Upper lobe of right lung (tissue), 1 donor: ENCODE data around the gene C3orf70. TPM values are rescaled to one million over a fixed set of nuclear protein-coding genes. Genes with fewer than 3 reads are reported as not detected.

Source experiments
- ATAC-seq: fragments of 200-7000 bp; cut with Tn5 transposase; one replicate; pipeline ENCODE4 v1.9.1; 2020; ENCODE audit warnings: mild to moderate bottlenecking, moderate library complexity
- DNase-seq: peaks from one replicate; pipeline ENCODE4 v3.0.0-alpha.2; 2020
- H3K27ac ChIP-seq: fragments of 200-600 bp; one replicate; pipeline ENCODE4 v1.8.0; 2022
- H3K27me3 ChIP-seq: fragments of 200-600 bp; one replicate; pipeline ENCODE4 v1.8.0; 2022; ENCODE audit warnings: mild to moderate bottlenecking
- H3K36me3 ChIP-seq: fragments of 200-600 bp; one replicate; pipeline ENCODE4 v1.8.0; 2022
- H3K4me1 ChIP-seq: fragments of 200-600 bp; one replicate; pipeline ENCODE4 v1.8.0; 2022
- H3K4me3 ChIP-seq: fragments of 200-600 bp; one replicate; pipeline ENCODE4 v1.8.0; 2022; ENCODE audit warnings: mild to moderate bottlenecking
- H3K9me3 ChIP-seq: fragments of 200-600 bp; one replicate; pipeline ENCODE4 v1.8.0; 2022
- intact Hi-C: fragments of 100-400 bp; cut with DNase I; formaldehyde crosslinking; loops from one replicate; pipeline ENCODE4 v1.11.0; 2022
- total RNA-seq: library from RNA; stranded (reverse); fragmentation: NEBNext Ultra II Directional; extraction: Animal tissue kit (Norgen Biotek cat#: 25700); gene quantifications from one replicate; pipeline ENCODE4 v1.2.1, GENCODE V29; 2021
- TF ChIP-seq, protein P1 (sequence below): fragments of 200-600 bp; IDR thresholded peaks from one replicate; pipeline ENCODE4 v1.8.0; 2022; ENCODE audit warnings: antibody characterized with exemption
- donor health status: DM: no; HTN: yes; CAD: no; lungs with severe emphysema.

Gene C3orf70
- total RNA-seq, 1 donor from 2014 or later, result 4.1 TPM

DNA sequence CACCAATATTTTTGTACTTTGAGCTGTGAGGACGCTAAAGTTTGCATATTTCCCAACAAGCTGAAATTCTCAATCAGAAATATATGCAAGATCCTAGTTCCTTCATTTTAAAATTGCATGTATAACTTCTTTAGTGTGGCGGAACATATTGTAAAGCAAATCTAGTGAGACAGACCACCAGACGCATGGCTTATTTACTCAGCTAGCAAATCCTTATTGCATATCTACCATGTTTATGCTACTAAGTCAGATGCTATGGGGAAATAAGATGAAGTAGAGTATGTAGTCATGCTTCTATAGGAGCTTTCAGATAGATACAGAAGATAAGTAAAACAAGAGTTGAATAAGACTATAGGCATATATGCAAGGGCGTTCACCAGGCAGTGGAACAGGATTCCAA is 62.0 kb downstream of the C3orf70 start:
- Histone ChIP-seq H3K27ac (no peak overlapping the region), H3K27me3 (no peaks in the 10 kb centered on the region), H3K36me3 (no peaks in the 10 kb centered on the region), H3K9me3 (no peaks in the 10 kb centered on the region), H3K4me3 (no peak overlapping the region), H3K4me1 (no peaks in the 10 kb centered on the region)
- TF ChIP-seq, protein P1, sequence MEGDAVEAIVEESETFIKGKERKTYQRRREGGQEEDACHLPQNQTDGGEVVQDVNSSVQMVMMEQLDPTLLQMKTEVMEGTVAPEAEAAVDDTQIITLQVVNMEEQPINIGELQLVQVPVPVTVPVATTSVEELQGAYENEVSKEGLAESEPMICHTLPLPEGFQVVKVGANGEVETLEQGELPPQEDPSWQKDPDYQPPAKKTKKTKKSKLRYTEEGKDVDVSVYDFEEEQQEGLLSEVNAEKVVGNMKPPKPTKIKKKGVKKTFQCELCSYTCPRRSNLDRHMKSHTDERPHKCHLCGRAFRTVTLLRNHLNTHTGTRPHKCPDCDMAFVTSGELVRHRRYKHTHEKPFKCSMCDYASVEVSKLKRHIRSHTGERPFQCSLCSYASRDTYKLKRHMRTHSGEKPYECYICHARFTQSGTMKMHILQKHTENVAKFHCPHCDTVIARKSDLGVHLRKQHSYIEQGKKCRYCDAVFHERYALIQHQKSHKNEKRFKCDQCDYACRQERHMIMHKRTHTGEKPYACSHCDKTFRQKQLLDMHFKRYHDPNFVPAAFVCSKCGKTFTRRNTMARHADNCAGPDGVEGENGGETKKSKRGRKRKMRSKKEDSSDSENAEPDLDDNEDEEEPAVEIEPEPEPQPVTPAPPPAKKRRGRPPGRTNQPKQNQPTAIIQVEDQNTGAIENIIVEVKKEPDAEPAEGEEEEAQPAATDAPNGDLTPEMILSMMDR, result no peak
- DNase-seq (no peak), ATAC-seq (no peak)
- intact Hi-C loops, result no loop called here

DNA sequence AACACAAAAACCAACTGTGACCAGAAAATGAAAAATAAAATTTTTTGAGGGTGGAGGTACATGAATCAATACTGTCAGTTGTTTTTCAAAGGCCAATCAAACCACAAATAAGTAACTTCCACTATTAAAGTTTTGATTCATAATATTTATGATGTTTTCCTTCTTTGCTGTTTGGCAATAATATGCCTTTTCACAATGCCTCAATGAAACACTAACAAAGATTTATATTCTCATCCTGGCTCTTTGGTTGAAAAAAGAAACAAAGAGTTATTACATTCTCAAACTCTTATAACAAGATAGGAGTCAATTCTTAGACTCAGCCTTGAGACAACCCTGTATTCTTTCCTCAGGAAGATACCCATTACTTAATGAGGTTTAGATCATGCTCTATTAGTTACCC is 63.1 kb downstream of the C3orf70 start:
- H3K4me1 ChIP-seq, result no peaks in the 10 kb centered on the region
- H3K36me3 ChIP-seq, result no peaks in the 10 kb centered on the region
- H3K27me3 ChIP-seq, result no peaks in the 10 kb centered on the region
- no peaks in the 10 kb centered on the region for H3K9me3 ChIP-seq
- H3K4me3 ChIP-seq, result no peak overlapping the region
- DNase-seq (no peak), ATAC-seq (no peak)
- intact Hi-C loops, result no loop called here
- TF ChIP-seq, protein P1, result no peak
- no peak overlapping the region for H3K27ac ChIP-seq

DNA sequence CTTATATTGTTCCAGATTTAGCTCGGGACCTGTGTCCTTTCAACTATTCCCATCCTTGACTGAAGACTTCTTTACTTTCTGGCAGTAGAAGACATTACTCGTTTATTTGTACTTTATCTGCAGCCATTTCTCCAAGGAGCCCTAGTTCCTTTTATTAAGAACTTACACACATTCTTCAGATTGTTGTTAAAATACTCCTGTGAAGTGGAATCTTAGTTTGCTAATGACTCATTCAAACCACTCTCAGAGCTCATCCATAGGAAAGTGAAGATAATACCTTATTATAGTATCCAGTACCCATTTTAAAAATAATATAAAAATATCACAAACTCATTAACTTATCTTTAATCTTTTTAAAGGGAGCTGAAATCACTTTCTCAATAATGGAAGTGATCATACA is 63.5 kb downstream of the C3orf70 start:
- no peaks in the 10 kb centered on the region for H3K9me3 ChIP-seq
- DNase-seq, result no peak
- no peaks in the 10 kb centered on the region for H3K36me3 ChIP-seq
- intact Hi-C loops, result no loop called here
- TF ChIP-seq, protein P1, result no peak
- no peak overlapping the region for H3K4me3 ChIP-seq
- no peak for ATAC-seq
- H3K4me1 ChIP-seq, result no peaks in the 10 kb centered on the region
- H3K27me3 ChIP-seq, result no peaks in the 10 kb centered on the region
- H3K27ac ChIP-seq, result no peak overlapping the region

DNA sequence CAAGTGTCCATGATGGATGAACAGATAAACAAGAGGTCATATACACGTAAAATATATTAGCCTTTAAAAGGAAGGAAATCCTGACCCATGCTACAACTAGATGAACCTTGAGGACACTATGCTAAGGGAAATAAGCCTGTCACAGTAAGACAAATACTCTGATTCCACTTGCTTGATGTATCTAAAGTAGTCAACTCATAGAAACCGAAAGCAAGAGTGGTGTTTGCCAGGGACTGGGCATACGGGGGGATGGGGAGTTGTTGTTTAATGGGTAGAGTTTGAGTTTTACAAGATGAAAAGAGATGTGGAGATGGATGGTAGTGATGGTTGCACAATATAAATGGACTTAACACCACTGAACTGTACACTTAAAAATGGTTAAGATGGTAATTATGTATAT is 65.4 kb downstream of the C3orf70 start:
- intact Hi-C loops, result no loop called here
- Histone ChIP-seq H3K4me3 (no peak overlapping the region), H3K4me1 (no peaks in the 10 kb centered on the region), H3K27ac (no peak overlapping the region), H3K9me3 (no peaks in the 10 kb centered on the region), H3K27me3 (no peaks in the 10 kb centered on the region), H3K36me3 (no peaks in the 10 kb centered on the region)
- no peak for DNase-seq
- no peak for ATAC-seq
- TF ChIP-seq, protein P1, result no peak

DNA sequence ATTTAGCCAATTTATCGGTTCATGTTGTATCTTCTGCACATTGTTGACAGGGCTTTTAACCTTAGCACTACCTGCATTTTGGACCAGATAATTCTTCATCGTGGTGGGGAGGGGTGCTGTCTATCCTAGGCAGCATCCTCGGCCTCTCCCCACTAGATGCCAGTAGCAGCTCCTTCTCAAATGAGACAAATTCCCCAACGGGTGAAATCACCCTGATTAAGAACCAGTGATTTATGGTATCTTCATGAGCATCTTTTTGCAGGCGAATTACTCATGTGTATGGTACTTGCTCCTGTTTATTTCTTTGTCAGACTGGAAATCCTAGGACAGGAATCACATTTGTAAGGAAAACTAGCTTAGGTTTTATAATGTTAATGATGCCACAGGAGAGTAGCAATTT is 68.0 kb downstream of the C3orf70 start:
- intact Hi-C loops, result no loop called here
- TF ChIP-seq, protein P1, result no peak
- no peak overlapping the region for H3K27ac ChIP-seq
- ATAC-seq, result no peak
- no peaks in the 10 kb centered on the region for H3K4me1 ChIP-seq
- no peaks in the 10 kb centered on the region for H3K36me3 ChIP-seq
- H3K4me3 ChIP-seq, result no peak overlapping the region
- no peaks in the 10 kb centered on the region for H3K27me3 ChIP-seq
- no peak for DNase-seq
- H3K9me3 ChIP-seq, result no peaks in the 10 kb centered on the region

DNA sequence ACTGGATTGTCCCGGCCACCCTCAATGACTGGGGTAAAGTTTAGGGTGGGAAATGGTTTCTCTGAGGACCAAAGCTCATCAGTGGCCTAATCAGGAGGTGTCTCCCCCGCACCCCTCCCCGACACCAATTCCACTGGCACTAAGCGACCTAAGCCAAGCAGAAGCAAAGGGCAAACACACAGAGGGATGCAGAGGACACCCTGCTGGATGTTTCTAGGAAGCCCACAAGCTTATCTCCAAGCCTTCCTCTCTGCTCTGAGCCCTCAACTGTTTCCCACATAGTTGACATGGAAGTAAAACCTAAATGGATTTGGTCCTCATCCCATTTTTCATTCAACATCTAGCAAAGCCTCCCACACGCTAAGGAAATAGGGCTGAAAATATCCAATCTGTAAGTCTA is 68.5 kb downstream of the C3orf70 start:
- no peaks in the 10 kb centered on the region for H3K9me3 ChIP-seq
- DNase-seq (no peak), ATAC-seq (no peak)
- TF ChIP-seq, protein P1, result no peak
- no peaks in the 10 kb centered on the region for H3K4me1 ChIP-seq
- no peak overlapping the region for H3K4me3 ChIP-seq
- no peak overlapping the region for H3K27ac ChIP-seq
- intact Hi-C loops, result no loop called here
- no peaks in the 10 kb centered on the region for H3K27me3 ChIP-seq
- no peaks in the 10 kb centered on the region for H3K36me3 ChIP-seq
